ENCODE results near the gene XKR7.
"Not testable (repeated sequence)": the region's sequence is repeated elsewhere in the genome, so short reads cannot be mapped to it uniquely, and the experiment has no call there.

Gene XKR7

DNA sequence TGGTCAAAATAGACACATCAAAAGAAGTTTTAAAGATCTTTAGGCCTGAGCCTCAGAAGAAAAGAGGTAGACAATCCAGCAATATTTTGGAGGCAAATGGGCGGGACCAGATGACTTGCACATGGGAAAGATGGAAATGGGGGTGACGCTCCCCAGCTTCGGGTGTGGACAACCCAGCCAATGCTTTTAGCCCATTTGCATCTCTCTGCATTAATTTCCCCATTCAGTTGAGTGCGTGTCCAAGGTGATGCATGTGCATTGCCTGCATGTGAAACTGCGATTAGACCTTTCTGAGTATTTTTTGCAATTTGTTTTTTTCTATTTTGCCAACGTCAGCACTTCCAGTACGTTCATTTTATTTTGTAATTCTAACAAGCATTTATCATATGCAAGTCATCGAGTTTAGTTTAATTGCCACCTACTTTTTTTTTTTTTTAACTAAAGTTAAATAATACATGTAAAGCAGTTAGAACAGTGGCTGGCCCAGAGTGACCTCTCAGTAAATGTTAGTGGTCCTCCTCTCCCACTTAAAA, 40.3 kb upstream of the XKR7 start:
- peaks cover 5% of the 10 kb centered on the region for H3K27me3 ChIP-seq
- TF ChIP-seq, protein P1, sequence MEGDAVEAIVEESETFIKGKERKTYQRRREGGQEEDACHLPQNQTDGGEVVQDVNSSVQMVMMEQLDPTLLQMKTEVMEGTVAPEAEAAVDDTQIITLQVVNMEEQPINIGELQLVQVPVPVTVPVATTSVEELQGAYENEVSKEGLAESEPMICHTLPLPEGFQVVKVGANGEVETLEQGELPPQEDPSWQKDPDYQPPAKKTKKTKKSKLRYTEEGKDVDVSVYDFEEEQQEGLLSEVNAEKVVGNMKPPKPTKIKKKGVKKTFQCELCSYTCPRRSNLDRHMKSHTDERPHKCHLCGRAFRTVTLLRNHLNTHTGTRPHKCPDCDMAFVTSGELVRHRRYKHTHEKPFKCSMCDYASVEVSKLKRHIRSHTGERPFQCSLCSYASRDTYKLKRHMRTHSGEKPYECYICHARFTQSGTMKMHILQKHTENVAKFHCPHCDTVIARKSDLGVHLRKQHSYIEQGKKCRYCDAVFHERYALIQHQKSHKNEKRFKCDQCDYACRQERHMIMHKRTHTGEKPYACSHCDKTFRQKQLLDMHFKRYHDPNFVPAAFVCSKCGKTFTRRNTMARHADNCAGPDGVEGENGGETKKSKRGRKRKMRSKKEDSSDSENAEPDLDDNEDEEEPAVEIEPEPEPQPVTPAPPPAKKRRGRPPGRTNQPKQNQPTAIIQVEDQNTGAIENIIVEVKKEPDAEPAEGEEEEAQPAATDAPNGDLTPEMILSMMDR (IDR thresholded peaks at IDR 0.05) = no peak
- H3K27ac ChIP-seq = no peak overlapping the region
- no peaks in the 10 kb centered on the region for H3K9me3 ChIP-seq
- H3K4me3 ChIP-seq (ENCODE audit: low read depth in 1 of 2, low read length in 1 of 2) = no peak overlapping the region
- H3K4me1 ChIP-seq (ENCODE audit: control insufficient read depth in 1 of 2, insufficient read depth in 1 of 2, low read depth in 1 of 2, low read length in 1 of 2) = no peaks in the 10 kb centered on the region
- no peaks in the 10 kb centered on the region for H3K36me3 ChIP-seq

- H3K4me1 ChIP-seq (ENCODE audit: control insufficient read depth in 1 of 2, insufficient read depth in 1 of 2, low read depth in 1 of 2, low read length in 1 of 2); H3K36me3 ChIP-seq; H3K27me3 ChIP-seq; H3K27ac ChIP-seq; H3K9me3 ChIP-seq; H3K4me3 ChIP-seq (ENCODE audit: low read depth in 1 of 2, low read length in 1 of 2): not testable (repeated sequence)
These were observed 38.3 kb upstream of the XKR7 start for GRCh38 chr20:31929631-31930030.

DNA sequence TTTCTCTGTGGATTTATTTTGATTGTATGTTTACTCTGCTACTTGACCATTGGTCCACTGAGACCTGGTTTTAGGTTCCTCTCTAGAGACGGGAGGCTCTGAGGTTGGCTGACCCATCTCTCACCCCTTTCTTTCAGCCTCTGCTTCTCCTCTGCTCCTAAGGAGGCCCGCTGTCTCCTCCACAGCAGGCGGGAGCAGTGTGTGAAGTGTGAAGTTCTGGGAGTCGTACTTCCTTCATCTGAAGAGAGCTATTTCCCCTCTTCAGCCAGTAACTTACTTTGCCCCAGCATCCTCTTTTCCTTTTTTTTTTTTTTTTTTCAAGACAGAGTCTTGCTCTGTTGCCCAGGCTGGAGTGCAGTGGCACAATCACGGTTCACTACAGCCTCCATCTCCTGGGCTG, 37.2 kb upstream of the XKR7 start:
- H3K4me3 ChIP-seq (ENCODE audit: low read depth in 1 of 2, low read length in 1 of 2) = no peak overlapping the region
- TF ChIP-seq, protein P1 (IDR thresholded peaks at IDR 0.05) = no peak
- no peaks in the 10 kb centered on the region for H3K27me3 ChIP-seq
- H3K36me3 ChIP-seq = no peaks in the 10 kb centered on the region
- H3K27ac ChIP-seq = no peak overlapping the region
- H3K4me1 ChIP-seq (ENCODE audit: control insufficient read depth in 1 of 2, insufficient read depth in 1 of 2, low read depth in 1 of 2, low read length in 1 of 2) = no peaks in the 10 kb centered on the region
- H3K9me3 ChIP-seq = no peaks in the 10 kb centered on the region

DNA sequence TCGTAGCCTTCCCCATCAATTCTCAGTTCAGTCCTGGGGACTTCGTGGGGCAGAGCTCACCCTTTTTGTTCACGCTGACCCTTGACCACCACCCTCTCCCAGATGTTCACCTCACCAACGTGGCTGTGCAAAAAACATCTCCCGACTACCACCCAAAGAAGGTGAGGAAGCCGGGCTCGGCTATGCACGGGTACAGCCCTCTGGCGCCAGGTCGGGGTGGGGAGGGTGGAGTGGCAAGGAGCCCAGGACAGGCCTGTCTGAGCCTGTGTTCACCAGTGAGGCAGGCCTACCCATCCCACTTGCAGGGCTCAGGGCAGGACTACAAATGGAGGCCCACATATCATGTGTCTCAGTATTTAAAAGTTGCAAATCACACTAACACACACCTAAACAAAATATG, 34.3 kb upstream of the XKR7 start:
- H3K4me1 ChIP-seq (ENCODE audit: control insufficient read depth in 1 of 2, insufficient read depth in 1 of 2, low read depth in 1 of 2, low read length in 1 of 2) = no peaks in the 10 kb centered on the region
- no peaks in the 10 kb centered on the region for H3K9me3 ChIP-seq
- TF ChIP-seq, protein P1 (IDR thresholded peaks at IDR 0.05) = no peak
- no peaks in the 10 kb centered on the region for H3K36me3 ChIP-seq
- no peak overlapping the region for H3K4me3 ChIP-seq (ENCODE audit: low read depth in 1 of 2, low read length in 1 of 2)
- H3K27me3 ChIP-seq = no peaks in the 10 kb centered on the region
- H3K27ac ChIP-seq = no peak overlapping the region

DNA sequence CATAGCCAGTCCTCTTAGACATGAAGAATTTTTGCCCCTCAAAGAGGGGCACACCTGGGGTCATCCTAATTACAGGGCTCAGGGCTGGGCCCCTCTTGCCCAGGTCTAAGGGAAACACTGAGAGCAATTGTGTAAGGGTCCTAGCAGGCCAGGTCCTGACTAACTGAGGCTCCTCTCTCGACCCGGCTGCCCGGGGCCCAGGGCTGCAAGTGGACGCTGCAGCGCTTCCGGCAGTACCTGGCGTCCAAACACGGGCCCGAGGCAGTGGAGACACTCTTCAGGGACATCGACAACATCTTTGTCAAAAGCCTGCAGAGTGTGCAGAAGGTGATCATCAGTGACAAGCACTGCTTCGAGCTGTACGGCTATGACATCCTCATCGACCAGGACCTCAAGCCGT, 33.5 kb upstream of the XKR7 start:
- Histone ChIP-seq H3K27ac (no peak overlapping the region), H3K36me3 (no peaks in the 10 kb centered on the region), H3K4me3 (ENCODE audit: low read depth in 1 of 2, low read length in 1 of 2) (no peak overlapping the region), H3K9me3 (no peaks in the 10 kb centered on the region), H3K4me1 (ENCODE audit: control insufficient read depth in 1 of 2, insufficient read depth in 1 of 2, low read depth in 1 of 2, low read length in 1 of 2) (no peaks in the 10 kb centered on the region), H3K27me3 (no peaks in the 10 kb centered on the region)
- TF ChIP-seq, protein P1 (IDR thresholded peaks at IDR 0.05) = no peak

GRCh38 chr20:31934968-31935764, 32.8 kb upstream of the XKR7 start:
- Histone ChIP-seq H3K27me3 (no peaks in the 10 kb centered on the region), H3K36me3 (no peaks in the 10 kb centered on the region), H3K9me3 (no peaks in the 10 kb centered on the region), H3K4me1 (ENCODE audit: control insufficient read depth in 1 of 2, insufficient read depth in 1 of 2, low read depth in 1 of 2, low read length in 1 of 2) (no peaks in the 10 kb centered on the region), H3K4me3 (ENCODE audit: low read depth in 1 of 2, low read length in 1 of 2) (no peak overlapping the region), H3K27ac (no peak overlapping the region)
- TF ChIP-seq, protein P1 (IDR thresholded peaks at IDR 0.05) = no peak
